GM12864 (cell line): ENCODE results near the gene SMAD2.
"Not testable (repeated sequence)": the region's sequence is repeated elsewhere in the genome, so short reads cannot be mapped to it uniquely, and the experiment has no call there.

Source experiments
- DNase-seq: peaks from one replicate; pipeline ENCODE4 v3.0.0-alpha.2; 2011; ENCODE audit warnings: low read depth
- H3K4me3 ChIP-seq: 2 replicates; pipeline ENCODE4 v1.5.1; 2011; ENCODE audit warnings: mild to moderate bottlenecking, low read depth, low read length, control low read depth
- TF ChIP-seq, protein P1 (sequence below): IDR thresholded peaks from 2 replicates; pipeline ENCODE4 v1.5.1; 2011; ENCODE audit warnings: low read depth, mild to moderate bottlenecking, moderate library complexity, low read length, control low read depth, inconsistent platforms; ENCODE audit errors: missing control alignments

SMAD2 gene

DNA sequence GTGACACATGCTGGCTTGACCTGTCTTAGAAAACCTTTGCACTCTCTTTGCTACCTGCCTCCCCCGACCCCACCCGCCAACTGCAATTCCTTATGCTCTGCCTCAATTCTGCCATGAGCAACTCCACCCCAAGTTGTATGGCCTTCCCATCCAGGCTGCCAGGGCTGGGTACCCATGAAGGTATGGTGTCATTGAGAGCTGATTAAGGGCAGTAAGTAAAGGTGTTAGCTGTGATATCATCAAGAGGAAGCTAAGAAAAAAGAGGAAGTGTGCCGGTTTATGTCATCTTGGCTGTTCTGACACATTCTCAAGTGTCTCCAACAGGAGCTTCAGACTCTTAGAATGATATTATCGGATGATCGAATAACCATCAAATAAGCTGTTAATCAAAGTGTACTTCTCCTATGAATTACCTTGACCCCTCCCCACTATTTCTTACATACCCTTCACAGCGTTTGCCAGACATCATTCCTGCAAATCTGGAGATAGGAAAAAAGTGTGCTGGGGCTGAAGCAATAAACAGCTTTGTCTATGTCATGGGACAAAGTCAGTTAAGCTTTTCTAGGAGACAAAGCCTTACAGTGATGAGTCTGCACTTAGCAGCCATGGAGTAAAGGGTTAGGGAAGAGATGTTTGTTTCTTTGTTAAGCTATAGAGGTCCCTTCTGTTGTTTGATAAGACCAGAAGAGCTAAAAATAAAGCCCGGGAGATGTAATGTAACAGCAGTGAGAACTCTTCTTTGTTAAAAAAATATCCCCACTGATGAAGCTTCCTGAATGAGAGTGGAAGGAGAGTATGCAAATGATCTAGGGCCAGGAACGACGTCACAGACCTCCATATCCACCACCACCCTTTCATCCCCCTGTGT, 40.4 kb upstream of the SMAD2 start:
- DNase-seq, result no peak
- TF ChIP-seq, protein P1, sequence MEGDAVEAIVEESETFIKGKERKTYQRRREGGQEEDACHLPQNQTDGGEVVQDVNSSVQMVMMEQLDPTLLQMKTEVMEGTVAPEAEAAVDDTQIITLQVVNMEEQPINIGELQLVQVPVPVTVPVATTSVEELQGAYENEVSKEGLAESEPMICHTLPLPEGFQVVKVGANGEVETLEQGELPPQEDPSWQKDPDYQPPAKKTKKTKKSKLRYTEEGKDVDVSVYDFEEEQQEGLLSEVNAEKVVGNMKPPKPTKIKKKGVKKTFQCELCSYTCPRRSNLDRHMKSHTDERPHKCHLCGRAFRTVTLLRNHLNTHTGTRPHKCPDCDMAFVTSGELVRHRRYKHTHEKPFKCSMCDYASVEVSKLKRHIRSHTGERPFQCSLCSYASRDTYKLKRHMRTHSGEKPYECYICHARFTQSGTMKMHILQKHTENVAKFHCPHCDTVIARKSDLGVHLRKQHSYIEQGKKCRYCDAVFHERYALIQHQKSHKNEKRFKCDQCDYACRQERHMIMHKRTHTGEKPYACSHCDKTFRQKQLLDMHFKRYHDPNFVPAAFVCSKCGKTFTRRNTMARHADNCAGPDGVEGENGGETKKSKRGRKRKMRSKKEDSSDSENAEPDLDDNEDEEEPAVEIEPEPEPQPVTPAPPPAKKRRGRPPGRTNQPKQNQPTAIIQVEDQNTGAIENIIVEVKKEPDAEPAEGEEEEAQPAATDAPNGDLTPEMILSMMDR, result no peak
- no peak overlapping the region for H3K4me3 ChIP-seq

DNA sequence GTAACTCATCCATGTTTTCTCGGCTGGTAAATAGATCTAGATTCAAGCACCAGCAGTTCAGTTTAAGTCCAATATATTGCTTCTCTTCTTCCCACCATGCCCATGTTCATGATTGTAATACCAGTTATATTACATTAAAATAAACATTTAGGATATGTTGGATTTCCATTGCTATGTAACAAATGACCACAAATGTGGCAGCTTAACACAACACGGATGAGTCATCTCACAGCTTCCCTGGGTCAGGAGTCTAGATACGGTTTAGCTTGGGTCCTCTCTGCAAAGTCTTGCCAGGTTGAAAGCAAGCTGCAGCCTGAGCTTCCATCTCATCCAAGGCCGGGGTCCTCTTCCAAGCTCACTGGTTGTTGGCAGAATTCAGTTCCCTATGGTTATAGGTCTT, 39.4 kb upstream of the SMAD2 start:
- no peak for DNase-seq

DNA sequence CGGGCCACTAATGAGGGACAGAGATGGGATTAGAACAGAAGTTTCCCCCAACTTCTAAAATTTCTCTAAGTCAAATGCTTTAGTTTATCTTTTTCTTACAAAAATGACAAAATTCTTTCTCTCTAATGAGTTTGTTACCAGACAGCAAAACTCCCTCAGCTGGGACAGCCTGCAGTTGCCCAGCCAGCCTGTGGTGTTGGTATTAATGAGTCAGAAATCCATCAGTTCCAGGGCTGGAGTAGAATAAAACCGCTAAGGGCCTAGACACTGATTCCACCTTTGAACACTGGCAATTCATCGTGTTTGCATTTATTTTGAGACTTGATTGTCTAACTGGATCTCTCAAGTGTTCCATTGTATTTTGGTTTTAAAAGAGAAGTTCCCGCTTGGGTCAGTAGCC, 38.3 kb upstream of the SMAD2 start:
- no peak for DNase-seq
- no peak overlapping the region for H3K4me3 ChIP-seq
- TF ChIP-seq, protein P1, result no peak

More for the DNA sequence above, 39.4 kb upstream of the SMAD2 start:
- TF ChIP-seq, protein P1, result no peak
- H3K4me3 ChIP-seq, result no peak overlapping the region

DNA sequence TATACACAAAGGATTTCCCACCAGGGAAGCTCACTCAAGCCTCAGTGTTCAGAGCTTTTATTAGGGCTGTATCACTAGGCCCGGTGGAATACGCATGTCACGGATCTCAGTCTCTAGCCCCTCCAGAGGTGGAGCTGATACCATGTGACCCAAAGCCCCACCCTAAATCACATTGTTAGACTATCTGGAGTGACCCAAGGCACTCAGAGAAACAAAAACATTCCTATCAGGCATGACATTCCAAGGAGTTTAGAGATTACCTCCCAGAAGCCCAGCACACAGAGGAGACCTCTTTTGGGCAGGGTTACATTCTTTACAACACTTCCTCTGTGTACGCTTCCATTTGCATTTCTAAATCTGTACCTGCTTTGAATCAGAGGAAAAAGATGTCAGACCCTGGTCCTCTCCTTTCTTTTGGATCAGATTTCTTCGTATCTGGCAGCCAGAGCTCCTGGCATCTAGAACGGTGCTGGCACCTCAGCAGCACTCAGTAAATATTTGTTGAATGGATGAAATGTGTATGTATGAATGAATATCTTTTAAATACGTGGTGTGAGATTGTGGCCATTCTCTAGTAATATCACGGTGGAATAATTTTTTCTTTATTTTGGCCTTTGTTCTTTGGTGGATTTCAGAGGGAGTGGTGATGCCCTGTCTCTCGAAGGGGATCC, 37.7 kb upstream of the SMAD2 start:
- H3K4me3 ChIP-seq, result no peak overlapping the region
- DNase-seq, result no peak
- TF ChIP-seq, protein P1, result no peak

DNA sequence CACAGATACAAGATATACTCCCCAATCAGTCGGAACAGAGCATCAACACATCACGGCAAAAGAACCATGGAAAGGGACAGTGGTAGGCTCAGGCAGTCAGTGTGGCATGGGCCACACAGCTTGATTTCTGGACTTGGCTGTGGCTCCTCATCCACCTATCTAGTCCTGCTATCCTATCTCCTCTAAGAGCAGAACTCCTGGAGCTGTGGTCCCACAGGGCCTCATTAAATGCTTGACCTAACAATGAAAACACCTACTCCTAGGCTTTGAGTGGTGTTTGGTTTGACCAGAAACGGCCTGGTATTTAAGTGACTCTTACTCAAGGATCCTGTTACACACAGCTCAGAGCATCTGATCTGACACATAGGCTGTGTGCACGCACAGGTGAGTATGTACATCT, 33.6 kb upstream of the SMAD2 start:
- no peak for DNase-seq
- TF ChIP-seq, protein P1, result no peak
- no peak overlapping the region for H3K4me3 ChIP-seq

DNA sequence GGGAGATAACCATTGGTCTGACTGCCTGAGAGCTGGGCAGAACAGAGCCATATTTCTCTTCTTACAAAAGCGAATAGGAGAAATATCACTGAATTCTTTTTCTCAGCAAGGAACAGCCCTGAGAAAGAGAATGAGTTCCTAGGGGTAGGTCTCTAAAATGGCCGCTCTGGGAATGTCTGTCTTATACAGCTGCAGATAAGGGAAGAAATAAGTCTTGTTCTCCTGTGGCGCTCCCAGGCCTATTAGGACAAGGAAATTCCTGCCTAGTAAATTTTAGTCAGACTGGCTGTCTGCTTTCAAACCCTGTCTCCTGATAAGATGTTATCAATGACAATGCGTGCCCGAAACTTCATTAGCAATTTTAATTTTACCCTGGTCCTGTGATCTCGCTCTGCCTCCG, 30.5 kb upstream of the SMAD2 start:
- not testable (repeated sequence) for DNase-seq, H3K4me3 ChIP-seq

DNA sequence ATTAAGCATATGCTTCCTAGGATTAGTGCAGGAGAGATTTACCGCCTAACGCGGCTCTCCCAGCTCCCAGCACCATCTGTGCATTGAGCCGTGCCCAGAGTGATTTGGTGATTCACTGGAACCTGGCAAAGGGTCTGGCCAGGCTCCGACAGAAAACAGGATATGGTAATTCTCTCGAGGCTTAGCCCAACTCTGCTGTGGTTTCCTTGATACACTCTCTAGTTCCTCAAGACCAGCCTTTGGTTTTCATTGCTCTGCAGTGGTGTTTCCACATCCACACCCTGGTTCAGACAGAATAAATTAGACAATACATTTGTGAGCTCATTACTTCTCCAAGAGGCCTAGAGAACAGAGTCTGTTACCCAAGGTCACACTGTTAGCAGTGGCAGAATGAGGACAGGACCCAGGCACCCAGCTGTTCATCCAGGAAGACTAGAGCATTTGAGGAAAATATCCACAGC, 23.0 kb upstream of the SMAD2 start:
- TF ChIP-seq, protein P1, result no peak
- H3K4me3 ChIP-seq, result no peak overlapping the region
- DNase-seq, result no peak
